Endothelial cell of umbilical vein (primary cell): Measurements from ENCODE around the gene CALHM6. TPM values are rescaled to one million over a fixed set of nuclear protein-coding genes. Genes with fewer than 3 reads are reported as not detected.

Experiments
- BruUV-seq: library from RNA; stranded (reverse); fragments of 400-500 nt; replicated peaks from 2 replicates; lab custom pipeline; 2021; lab: Mats Ljungman, UMichigan
- CTCF ChIA-PET: fragments of 300-600, 350-600 bp; sonication (Branson Sonifier 250); formaldehyde crosslinking; loops from one replicate; lab custom pipeline; 2021; ENCODE audit warnings: antibody characterized with exemption, inconsistent platforms; lab: Charles Lee
- POLR2A ChIA-PET: fragments of 300-600, 350-600 bp; sonication (Branson Sonifier 250); formaldehyde crosslinking; loops from one replicate; lab custom pipeline; 2021; ENCODE audit warnings: antibody characterized with exemption, inconsistent platforms; lab: Charles Lee
- DNase-seq: peaks from one replicate; pipeline ENCODE4 v3.0.0-alpha.2; 2011; ENCODE audit warnings: low read depth, low spot score
- FAIRE-seq: peaks from 2 replicates; lab custom pipeline; 2011; peaks lifted over from hg19 to GRCh38; lab: Jason Lieb, UNC
- H2AFZ ChIP-seq: 2 replicates; pipeline ENCODE4 v1.6.0; 2012; ENCODE audit warnings: low read depth, low read length, control low read depth, inconsistent platforms
- H3K27ac ChIP-seq: 2 replicates; pipeline ENCODE4 v1.5.1; 2011; ENCODE audit warnings: low read depth, mild to moderate bottlenecking, control low read depth, low read length, moderate library complexity; ENCODE audit not compliant: insufficient read depth
- H3K27me3 ChIP-seq, 2 experiments: 2 replicates each; pipeline versions ENCODE4 v1.6.0 to v1.6.1; 2011; ENCODE audit warnings: low read length in 2 of 2, mixed read lengths in 1 of 2; ENCODE audit not compliant: control insufficient read depth in 2 of 2, insufficient read depth in 2 of 2
- H3K36me3 ChIP-seq, 2 experiments: 2 replicates in 1 of 2; 3 replicates in 1 of 2; pipeline ENCODE4 v1.5.1; 2011; ENCODE audit warnings: low read length in 2 of 2, mild to moderate bottlenecking in 1 of 2, moderate library complexity in 1 of 2; ENCODE audit not compliant: control insufficient read depth in 2 of 2, insufficient read depth in 2 of 2; ENCODE audit errors: extremely low read depth in 1 of 2
- H3K4me1 ChIP-seq: 3 replicates; pipeline ENCODE4 v1.5.1; 2011; ENCODE audit warnings: mild to moderate bottlenecking, low read length; ENCODE audit not compliant: control insufficient read depth, insufficient read depth; ENCODE audit errors: extremely low read depth
- H3K4me2 ChIP-seq: 2 replicates; pipeline ENCODE4 v1.6.1; 2011; ENCODE audit warnings: low read length, control low read depth, mixed read lengths; ENCODE audit not compliant: insufficient read depth
- H3K4me3 ChIP-seq, 3 experiments: fragments of 200-600 bp in 1 of 3; sonication (generic), shearing (Covaris generic) in 1 of 3; replicated peaks in 1 of 3; 2 replicates each; pipeline ENCODE4 v1.5.1; 2011 to 2016; ENCODE audit warnings: control low read depth in 3 of 3, low read length in 3 of 3, mild to moderate bottlenecking in 2 of 3, inconsistent platforms in 1 of 3, low read depth in 1 of 3, moderate library complexity in 1 of 3; ENCODE audit not compliant: insufficient read depth in 1 of 3
- H3K79me2 ChIP-seq: 2 replicates; pipeline ENCODE4 v1.6.0; 2012; ENCODE audit warnings: low read length, inconsistent platforms; ENCODE audit not compliant: control insufficient read depth, insufficient read depth
- H3K9ac ChIP-seq: replicated peaks from 2 replicates; pipeline ENCODE3; 2011; ENCODE audit warnings: low read length, control low read depth; ENCODE audit not compliant: insufficient read depth; ENCODE audit errors: extremely low read depth
- H3K9me1 ChIP-seq: replicated peaks from 3 replicates; pipeline ENCODE4 v1.6.0; 2011; ENCODE audit warnings: mild to moderate bottlenecking, low read length; ENCODE audit not compliant: control insufficient read depth, insufficient read depth; ENCODE audit errors: extremely low read depth
- H3K9me3 ChIP-seq: replicated peaks from 2 replicates; pipeline ENCODE4 v1.5.1; 2012; ENCODE audit warnings: low read length, inconsistent platforms; ENCODE audit not compliant: control insufficient read depth, insufficient read depth
- H4K20me1 ChIP-seq: replicated peaks from 2 replicates; pipeline ENCODE3; 2011; ENCODE audit warnings: mild to moderate bottlenecking, low read length; ENCODE audit not compliant: control insufficient read depth, insufficient read depth; ENCODE audit errors: extremely low read depth
- CTCF ChIP-seq, 2 donors: IDR thresholded peaks; 1 replicate in 1 of 2; 2 replicates in 1 of 2; pipeline ENCODE4 v1.5.1; 2011; ENCODE audit warnings: low read length in 2 of 2, mild to moderate bottlenecking in 2 of 2, moderate library complexity in 2 of 2, control low read depth in 1 of 2, inconsistent platforms in 1 of 2, low read depth in 1 of 2; ENCODE audit not compliant: insufficient read depth in 1 of 2; ENCODE audit errors: extremely low read depth in 1 of 2
- EZH2 ChIP-seq: IDR thresholded peaks from 2 replicates; pipeline ENCODE4 v1.6.1; 2012; ENCODE audit warnings: borderline replicate concordance, low read depth, mild to moderate bottlenecking, moderate library complexity, low read length, inconsistent platforms; ENCODE audit not compliant: severe bottlenecking
- FOS ChIP-seq: IDR thresholded peaks from 2 replicates; pipeline ENCODE4 v1.6.1; 2011; ENCODE audit warnings: mild to moderate bottlenecking, low read length, moderate library complexity, borderline replicate concordance; ENCODE audit not compliant: insufficient read depth
- GATA2 ChIP-seq: IDR thresholded peaks from 2 replicates; pipeline ENCODE4 v1.7.0; 2011; ENCODE audit warnings: low read depth, mild to moderate bottlenecking, moderate library complexity, mixed read lengths, low read length; ENCODE audit not compliant: insufficient read length, insufficient read depth
- JUN ChIP-seq: IDR thresholded peaks from 2 replicates; pipeline ENCODE4 v1.6.1; 2011; ENCODE audit warnings: borderline replicate concordance, low read depth; ENCODE audit not compliant: insufficient read length, insufficient read depth
- MAX ChIP-seq: IDR thresholded peaks from 2 replicates; pipeline ENCODE4 v1.6.1; 2011; ENCODE audit not compliant: insufficient read depth, insufficient read length
- MYC ChIP-seq: IDR thresholded peaks from one replicate; pipeline ENCODE4 v1.6.1; 2011; ENCODE audit warnings: mild to moderate bottlenecking, low read depth, low read length
- POLR2A ChIP-seq: IDR thresholded peaks from 2 replicates; pipeline ENCODE4 v1.6.1; 2012; ENCODE audit warnings: low read depth, mild to moderate bottlenecking, control low read depth, low read length
- POLR2AphosphoS5 ChIP-seq: IDR thresholded peaks from 2 replicates; pipeline ENCODE4 v1.6.1; 2012; ENCODE audit warnings: low read depth, mild to moderate bottlenecking, control low read depth, low read length, moderate library complexity; ENCODE audit not compliant: insufficient read depth
- dilution Hi-C: fragments of 300-500 bp; cut with MboI; formaldehyde crosslinking; loops from one replicate; pipeline ENCODE4 v1.15.0; 2019; ENCODE audit warnings: low sequenced_read_pairs; ENCODE audit not compliant: extremely low pct_ligation_motif_present
- intact Hi-C: fragments of 100-400 bp; cut with micrococcal nuclease; formaldehyde crosslinking; loops from one replicate; pipeline ENCODE4 v1.10.0; 2022
- polyA plus RNA-seq, 4 experiments: library from polyadenylated mRNA; depleted of rRNA in 3 of 4; stranded (reverse) in 3 of 4; unstranded in 1 of 4; fragments of >200 nt; gene quantifications; 2 replicates each; pipeline versions ENCODE4 v1.2.1 to v1.2.3, GENCODE V29; 2011 to 2012; ENCODE audit warnings: missing spikeins in 1 of 4
- total RNA-seq: library from RNA; stranded (reverse); gene quantifications from 2 replicates; pipeline ENCODE4 v1.2.3, GENCODE V29; 2021

CALHM6 gene
- total and polyA plus RNA-seq, 2 donors (not counting 3 experiments of a cell fraction or from before 2014, with no cell fraction given) = 0.08 TPM; not detected in 1

GRCh38 chr6:116450769-116451740, 10.1 kb upstream of the CALHM6 start:
- ChIA-PET POLR2A (no interaction called here), CTCF (interaction anchor here (0.7 to 1.1 kb wide), 2 partner anchors 110 to 182 kb away, joined by 3 read pairs; no protein-coding TSS in a partner anchor)
- dilution Hi-C loops (no loop called here), intact Hi-C loops (no loop called here)
- Histone ChIP-seq H3K4me1 (peaks cover 3% of the 10 kb centered on the region), H4K20me1 (no peaks in the 10 kb centered on the region), H3K36me3 (no peaks in the 10 kb centered on the region), H3K27ac (no peak overlapping the region), H3K4me3 (no peak overlapping the region), H3K4me2 (no peak overlapping the region), H3K27me3 (no peaks in the 10 kb centered on the region), H2AFZ (no peak overlapping the region), H3K79me2 (no peaks in the 10 kb centered on the region), H3K9me1 (no peaks in the 10 kb centered on the region), H3K9ac (no peak overlapping the region), H3K9me3 (no peaks in the 10 kb centered on the region)
- FAIRE-seq (no peak), DNase-seq (peak; percentile 3)
- no TSS peak for BruUV-seq
- no peak for TF ChIP-seq MAX
- TF ChIP-seq JUN = no peak
- no peak for TF ChIP-seq GATA2

GRCh38 chr6:116451916-116452315, 9.3 kb upstream of the CALHM6 start:
- TF ChIP-seq GATA2 (no peak), POLR2A (no peak), JUN (no peak), MYC (no peak), MAX (no peak), CTCF (IDR thresholded peaks at IDR 0.05; ENCODE audit: extremely low read depth in 1 of 2, insufficient read depth in 1 of 2, low read depth in 1 of 2, low read length in 2 of 2) (no peak), FOS (no peak), EZH2 (no peak), POLR2AphosphoS5 (no peak)
- no peak overlapping the region for H2AFZ ChIP-seq
- no peaks in the 10 kb centered on the region for H4K20me1 ChIP-seq
- ChIA-PET CTCF (interaction anchor here (1.2 kb wide), 1 partner anchor 18 kb away, joined by 3 read pairs; no protein-coding TSS in a partner anchor), POLR2A (no interaction called here)
- H3K9me3 ChIP-seq = no peaks in the 10 kb centered on the region
- H3K79me2 ChIP-seq = no peaks in the 10 kb centered on the region
- no peak overlapping the region for H3K27ac ChIP-seq
- BruUV-seq = no TSS peak
- no peaks in the 10 kb centered on the region for H3K9me1 ChIP-seq
- dilution Hi-C loops (no loop called here), intact Hi-C loops (no loop called here)
- peaks cover 3% of the 10 kb centered on the region for H3K4me1 ChIP-seq
- no peaks in the 10 kb centered on the region for H3K27me3 ChIP-seq
- no peak for FAIRE-seq
- H3K9ac ChIP-seq = no peak overlapping the region
- H3K4me2 ChIP-seq = no peak overlapping the region
- H3K36me3 ChIP-seq = no peaks in the 10 kb centered on the region
- DNase-seq = no peak
- no peak overlapping the region for H3K4me3 ChIP-seq
